Stimulated activated CD4-positive, alpha-beta T cell treated with anti-CD3 and anti-CD28 coated beads, Interleukin-12 subunit alpha, Interleukin-12 subunit beta, amount 100 ng/mL, for 24 hours (primary cell): ENCODE measurements around the gene MRPS18A.
"Not testable (repeated sequence)": the region's sequence is repeated elsewhere in the genome, so short reads cannot be mapped to it uniquely, and the experiment has no call there.

Experiments
- DNase-seq, 2 experiments: peaks; one replicate each; pipeline ENCODE4 v3.0.0-alpha.2; 2020; ENCODE audit warnings: low read depth in 2 of 2

MRPS18A gene

DNA sequence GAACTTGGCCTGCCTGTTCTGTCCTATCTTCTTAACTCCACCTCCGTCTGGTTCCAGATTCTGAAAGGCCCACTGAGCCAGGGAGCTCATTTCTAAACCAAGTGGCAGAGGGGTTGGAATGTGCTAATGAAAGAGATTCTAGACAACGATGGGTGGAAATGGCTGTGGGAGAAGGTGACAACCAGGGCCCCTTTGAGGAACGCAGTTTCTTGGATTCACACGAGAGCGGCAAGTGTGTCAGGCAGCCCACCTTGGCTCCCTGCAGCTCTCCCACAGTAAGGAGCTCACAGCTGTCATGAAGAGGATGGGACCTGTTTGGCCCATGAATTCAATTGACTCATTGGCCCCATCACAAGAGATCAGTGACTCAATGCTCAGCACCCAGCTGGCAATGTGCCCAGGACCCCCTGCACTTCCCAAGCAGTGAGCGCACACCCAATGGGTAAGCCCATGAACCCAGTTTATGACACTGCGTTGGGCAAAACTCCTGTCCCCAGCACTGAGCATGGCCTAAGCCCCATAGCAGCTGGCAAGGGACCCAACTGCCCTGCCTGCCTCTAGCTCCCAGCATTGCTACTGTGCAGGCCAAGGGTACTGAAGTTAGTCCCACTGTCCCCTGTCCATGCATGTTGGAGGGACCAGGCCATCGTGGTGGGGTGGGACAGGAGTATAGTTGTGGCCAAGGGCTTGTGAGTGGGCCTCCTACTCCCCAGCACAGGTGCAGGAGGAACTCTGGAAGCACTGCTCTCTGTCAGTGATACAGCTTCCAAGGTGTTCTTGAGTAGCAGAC is 16.4 kb downstream of the MRPS18A start:
- no peak for DNase-seq

DNA sequence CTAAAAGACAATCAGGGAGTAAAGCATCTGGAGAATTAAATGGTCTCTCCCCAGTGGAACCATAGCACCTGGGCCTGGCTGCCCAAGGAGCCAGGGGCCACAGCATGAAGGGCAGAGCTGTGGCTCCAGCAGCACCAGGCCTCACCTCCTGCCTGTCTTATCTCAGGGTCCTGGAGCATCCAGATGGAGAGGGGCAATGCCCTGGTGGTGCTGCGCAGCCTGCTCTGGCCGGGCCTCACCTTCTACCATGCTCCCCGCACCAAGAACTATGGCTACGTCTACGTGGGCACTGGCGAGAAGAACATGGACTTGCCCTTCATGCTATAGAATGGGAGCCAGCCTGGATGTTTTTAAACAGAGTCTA is 17.0 kb downstream of the MRPS18A start:
- no peak for DNase-seq

- no peak for DNase-seq
These were observed 17.5 kb downstream of the MRPS18A start for GRCh38 chr6:43669922-43670622.

DNA sequence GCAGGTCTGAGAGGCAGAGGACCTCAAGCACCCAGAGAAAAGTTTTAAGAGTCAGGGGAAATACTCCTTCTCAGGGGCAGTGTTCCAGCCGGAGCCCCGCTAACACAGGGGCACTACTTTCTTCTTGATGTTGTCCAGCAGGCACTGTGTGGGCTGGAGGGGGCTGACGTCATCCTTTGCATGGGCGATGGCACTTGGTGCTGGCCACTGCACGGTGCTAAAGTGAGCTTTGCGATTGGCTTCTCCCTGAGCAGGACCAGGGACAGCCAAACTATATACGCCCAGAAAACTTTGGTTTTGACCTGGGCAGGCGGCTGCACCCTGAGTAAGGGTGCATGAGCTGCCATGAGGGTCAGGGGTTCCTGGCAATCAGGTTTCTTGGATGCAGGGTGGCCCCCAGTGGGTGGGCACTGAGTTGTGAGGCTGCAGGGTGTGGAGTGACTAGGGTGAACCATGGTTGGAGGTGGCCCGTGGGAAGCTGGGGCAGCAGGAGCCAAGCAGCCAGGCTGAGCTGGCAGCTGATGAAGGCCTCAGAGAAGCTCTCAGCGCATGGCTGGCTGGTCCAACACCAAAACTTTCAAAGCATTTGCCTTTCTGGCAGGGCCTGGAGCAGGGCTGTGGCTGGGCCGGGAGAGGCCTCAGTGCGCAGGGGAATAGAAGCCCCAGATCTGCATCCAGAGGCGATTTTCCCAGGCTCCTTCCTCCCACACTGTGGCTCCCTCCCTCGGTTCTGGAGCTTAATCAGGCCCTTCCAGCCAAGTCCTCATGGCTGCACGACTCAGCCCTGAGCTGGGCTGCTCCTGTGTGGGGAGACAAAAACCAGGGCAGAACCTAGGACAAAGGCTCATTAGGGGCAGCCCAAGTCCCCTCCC is 18.3 kb downstream of the MRPS18A start:
- no peak for DNase-seq

- DNase-seq: peak in 1 of 2 experiments; percentile 51
These were observed 19.2 kb downstream of the MRPS18A start for GRCh38 chr6:43668151-43669028.

DNA sequence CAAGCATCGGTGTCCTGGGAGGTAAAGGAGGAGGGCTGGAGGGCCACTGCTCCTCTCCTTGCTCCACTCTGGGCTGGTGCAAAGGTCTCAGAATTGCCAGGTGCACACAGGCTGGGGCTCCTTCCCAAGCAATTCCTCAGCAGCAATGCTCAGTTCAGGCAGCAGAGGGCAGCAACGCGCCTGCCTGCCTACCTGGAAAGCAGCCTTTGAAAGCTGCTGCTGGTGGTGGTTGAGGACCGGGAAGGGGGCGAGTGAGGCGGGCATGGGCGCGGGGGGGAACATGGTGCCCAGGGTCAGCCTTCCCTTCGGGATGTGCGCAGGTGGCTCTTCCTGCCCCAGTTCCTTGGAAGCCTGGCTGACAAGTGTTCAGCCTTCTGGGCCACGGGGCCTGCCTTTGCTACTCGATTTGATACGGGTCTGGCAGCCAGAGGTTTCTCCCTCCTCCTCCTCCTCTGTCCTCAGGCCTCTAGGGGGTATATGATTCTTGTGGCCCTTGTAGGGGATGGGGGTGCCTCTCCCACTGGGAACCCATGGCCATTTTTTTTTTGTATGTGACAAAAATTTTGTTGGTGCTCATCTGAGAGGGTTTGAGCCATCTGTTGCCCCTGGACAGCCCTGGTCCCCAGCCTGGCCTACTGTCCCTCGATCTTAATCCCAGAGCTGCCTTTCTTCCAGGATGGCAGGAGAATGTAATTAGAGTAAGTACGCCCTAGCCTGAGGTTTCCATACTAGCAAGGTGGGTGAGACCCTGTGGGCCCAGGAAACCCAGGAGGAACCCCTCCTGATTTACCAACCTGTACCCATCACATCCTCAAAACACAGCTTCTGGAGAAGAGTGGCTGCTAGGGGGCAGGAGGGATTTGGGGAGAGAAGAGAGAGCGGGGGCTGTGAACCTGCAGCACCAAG is 20.1 kb downstream of the MRPS18A start:
- DNase-seq: peak; percentile 68 to 89

DNA sequence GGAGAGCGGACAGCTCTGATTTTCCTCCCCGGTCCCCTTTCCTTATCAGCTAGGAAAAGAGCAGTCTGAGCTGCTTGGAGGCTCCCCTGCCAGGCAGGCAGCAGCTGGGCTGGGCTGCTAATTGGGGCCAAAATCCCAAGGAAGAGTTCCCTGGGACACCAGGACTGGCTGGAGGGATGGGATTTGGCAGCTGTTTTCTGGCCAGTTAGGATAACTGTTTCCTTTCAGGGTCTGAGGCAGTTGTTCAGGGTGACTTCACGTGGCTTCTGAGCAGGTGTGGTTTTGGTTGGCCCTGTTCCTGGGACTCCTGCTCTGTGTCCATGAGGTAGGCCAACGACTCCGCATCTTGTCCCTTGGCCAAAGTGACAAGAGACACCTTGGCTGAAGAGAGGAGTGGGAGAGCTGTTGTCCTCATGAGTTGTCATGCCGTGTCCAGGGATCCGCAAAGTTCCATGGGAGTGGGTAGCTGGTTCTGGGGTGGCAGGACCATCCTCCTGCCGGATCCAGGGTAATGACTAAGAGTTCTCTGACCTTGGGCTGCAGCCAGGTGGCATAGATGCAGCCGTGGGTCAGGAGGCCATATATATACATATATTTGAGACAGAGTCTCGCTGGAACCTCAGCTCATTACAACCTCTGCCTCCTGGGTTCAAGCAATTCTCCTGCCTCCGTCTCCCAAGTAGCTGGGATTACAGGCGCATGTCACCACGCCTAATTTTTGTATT is 21.2 kb downstream of the MRPS18A start:
- DNase-seq: no peak

DNA sequence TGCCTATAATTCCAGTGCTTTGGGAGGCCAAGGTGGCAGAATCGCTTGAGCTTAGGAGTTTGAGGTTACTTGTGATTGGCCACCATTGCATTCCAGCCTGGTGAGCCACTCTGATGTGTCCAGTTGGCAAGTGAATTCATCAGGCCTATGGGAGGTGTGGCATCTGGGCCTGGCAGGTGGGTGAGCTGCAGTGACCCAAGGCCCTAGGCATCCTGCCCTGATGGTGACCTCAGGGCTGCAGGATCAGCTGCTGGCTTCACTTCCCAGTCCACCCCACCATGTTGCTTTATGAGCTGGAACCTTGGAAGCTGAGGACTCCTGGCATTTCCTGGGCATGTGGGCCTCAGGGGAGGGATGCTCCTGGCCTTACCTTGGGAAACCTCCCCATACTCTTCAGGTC is 22.2 kb downstream of the MRPS18A start:
- DNase-seq: no peak

DNA sequence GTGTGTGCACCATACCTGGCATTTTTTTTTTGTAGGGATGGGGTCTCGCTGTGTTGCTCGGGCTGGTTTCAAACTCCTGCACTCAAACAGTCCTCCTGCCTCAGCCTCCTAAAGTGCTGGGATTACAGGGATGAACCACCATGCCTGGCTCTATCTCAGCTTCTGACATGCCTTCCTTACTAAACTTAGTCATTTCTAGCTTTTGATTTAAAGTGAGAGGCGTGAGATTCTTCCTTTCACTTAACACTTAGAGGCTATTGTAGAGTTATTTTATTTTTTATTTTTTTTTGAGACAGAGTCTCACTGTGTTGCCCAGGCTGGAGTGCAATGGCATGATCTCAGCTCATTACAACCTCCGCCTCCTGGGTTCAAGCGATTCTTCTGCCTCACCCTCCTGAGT is 24.6 kb downstream of the MRPS18A start:
- not testable (repeated sequence) for DNase-seq

- no peak for DNase-seq
These were observed 29.4 kb downstream of the MRPS18A start for GRCh38 chr6:43658161-43658560.

DNA sequence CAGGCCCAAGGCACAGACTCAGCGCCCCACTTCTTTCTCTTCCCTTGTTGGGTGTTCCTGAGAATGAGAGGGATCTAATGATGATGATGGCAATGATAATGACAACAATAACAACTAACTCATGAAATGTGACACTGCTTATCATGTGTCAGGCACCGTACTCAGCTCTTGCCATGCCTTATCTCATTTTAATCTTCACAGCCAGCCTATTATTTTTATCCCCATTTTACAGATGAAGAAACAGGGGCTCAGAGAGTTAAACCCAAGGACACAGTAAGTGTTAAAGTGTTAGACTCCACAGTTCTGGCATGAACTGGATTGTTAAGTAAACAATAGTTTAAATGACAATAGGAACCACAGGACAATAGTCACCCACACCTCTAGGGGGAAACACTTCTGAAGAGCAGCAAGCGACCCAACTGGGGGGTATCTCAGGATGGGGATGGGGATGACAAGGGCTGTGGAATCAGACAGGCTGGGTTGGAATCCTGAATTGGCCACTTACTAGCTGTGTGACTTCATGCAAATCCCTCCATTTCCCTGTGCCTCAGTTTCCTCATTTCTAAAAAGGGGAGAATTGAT is 30.3 kb downstream of the MRPS18A start:
- no peak for DNase-seq

GRCh38 chr6:43652822-43653221 is 34.8 kb downstream of the MRPS18A start:
- not testable (repeated sequence) for DNase-seq

DNA sequence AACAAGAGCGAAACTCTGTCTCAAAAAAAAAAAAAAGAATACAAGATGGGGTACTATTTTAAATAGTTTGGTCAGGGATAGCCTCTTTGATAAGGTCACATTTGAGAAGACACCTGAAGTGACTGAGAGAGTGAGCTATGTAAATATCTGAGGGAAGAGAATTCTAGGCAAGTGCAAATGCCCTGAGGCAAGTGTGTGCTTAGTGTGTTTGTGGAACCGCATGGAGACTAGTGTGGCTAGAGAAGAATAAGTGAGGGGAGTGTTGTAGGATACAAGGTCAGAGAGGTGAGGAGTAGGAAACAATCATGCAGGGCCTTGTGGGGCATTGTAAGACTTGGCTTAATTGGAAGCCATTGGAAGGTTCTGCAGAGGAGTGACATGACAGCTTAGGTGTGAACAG is 39.3 kb downstream of the MRPS18A start:
- no peak for DNase-seq

- no peak for DNase-seq
These were observed 40.0 kb downstream of the MRPS18A start for GRCh38 chr6:43647613-43648012.

DNA sequence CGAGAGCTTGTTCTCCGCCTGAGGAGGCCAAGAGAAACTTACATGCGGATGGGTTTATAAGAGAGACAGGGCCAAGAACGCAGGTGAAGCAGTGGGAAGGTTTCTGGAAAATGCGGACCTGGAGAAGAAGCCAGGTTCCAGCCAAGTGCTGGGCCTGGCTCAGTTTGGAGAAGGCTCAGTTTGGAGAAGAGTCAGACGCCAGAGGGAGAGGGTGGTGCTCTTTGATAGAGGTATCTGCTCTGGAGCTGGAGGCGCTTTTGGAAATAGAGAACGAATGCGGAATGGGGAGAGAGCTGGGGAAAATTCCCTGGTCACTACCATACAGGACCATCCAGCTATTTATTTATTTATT is 42.0 kb downstream of the MRPS18A start:
- no peak for DNase-seq

DNA sequence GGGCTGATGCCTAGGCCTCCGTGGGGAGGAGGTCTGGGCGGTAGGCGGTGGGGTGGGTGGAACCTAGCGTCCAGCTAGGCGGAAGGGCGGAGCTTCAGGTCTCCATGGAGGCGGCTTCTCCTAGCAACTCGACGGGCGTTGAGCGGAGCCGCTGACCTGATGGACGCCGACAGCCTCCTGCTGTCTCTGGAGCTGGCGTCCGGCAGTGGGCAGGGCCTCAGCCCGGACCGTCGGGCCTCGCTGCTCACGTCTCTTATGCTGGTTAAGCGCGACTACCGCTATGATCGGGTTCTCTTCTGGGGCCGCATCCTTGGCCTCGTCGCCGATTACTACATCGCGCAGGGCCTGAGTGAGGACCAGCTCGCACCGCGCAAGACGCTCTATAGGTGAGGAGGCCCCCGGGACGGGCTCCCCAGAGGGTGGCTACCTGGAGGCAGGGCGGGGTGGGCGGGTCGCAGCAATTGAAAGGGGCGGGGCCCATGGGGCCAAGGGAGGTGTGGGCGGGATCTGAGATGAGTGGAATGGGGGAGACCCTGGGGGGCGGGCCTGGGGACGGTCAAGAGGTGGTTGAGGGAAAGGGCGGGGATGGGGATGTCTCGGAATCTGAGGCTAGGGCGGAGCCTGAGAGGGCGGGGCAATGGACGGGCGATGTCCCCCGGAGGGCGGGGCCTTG is 42.5 kb downstream of the MRPS18A start, which contains the start of gene RSPH9:
TSS of gene RSPH9 (plus strand) at position 97 of the 673 bp plus-strand sequence. CDS start at position 160, 63 bp downstream.
- DNase-seq: peak in 1 of 2 experiments; percentile 56

DNA sequence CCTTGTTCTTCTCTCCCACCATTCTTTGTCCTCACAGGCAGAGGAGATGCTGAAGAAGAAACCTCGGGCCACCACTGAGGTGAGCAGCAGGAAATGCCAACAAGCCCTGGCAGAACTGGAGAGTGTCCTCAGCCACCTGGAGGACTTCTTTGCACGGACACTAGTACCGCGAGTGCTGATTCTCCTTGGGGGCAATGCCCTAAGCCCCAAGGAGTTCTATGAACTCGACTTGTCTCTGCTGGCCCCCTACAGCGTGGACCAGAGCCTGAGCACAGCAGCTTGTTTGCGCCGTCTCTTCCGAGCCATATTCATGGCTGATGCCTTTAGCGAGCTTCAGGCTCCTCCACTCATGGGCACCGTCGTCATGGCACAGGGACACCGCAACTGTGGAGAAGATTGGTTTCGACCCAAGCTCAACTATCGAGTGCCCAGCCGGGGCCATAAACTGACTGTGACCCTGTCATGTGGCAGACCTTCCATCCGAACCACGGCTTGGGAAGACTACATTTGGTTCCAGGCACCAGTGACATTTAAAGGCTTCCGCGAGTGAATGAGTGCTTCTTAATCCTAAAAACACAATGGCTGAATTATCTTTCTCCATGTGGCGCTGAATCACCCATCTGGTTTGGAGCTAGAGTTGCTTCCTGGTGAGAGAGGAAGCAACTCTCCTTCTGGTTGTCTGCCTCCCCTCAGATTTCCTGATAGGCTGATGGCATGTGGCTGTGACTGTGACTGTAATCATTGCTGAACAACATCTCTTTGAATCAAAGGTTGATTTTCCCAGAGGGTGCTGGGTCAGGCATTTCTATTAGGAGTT is 47.4 kb downstream of the MRPS18A start:
- DNase-seq: no peak

DNA sequence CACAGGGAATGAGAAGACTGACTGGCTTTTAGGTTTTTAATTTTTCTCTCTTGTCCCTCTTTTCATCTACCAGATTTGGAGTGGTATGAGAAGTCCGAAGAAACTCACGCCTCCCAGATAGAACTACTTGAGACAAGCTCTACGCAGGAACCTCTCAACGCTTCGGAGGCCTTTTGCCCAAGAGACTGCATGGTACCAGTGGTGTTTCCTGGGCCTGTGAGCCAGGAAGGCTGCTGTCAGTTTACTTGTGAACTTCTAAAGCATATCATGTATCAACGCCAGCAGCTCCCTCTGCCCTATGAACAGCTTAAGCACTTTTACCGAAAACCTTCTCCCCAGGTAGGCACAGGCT is 51.3 kb downstream of the MRPS18A start:
- DNase-seq: no peak
